ENCODE measurements around the gene CRIP2. TPM values are rescaled to one million over a fixed set of nuclear protein-coding genes. Genes with fewer than 3 reads are reported as not detected.

The CRIP2 gene
- total and polyA plus RNA-seq, 8 donors = 143 to 229 (median 181) TPM

DNA sequence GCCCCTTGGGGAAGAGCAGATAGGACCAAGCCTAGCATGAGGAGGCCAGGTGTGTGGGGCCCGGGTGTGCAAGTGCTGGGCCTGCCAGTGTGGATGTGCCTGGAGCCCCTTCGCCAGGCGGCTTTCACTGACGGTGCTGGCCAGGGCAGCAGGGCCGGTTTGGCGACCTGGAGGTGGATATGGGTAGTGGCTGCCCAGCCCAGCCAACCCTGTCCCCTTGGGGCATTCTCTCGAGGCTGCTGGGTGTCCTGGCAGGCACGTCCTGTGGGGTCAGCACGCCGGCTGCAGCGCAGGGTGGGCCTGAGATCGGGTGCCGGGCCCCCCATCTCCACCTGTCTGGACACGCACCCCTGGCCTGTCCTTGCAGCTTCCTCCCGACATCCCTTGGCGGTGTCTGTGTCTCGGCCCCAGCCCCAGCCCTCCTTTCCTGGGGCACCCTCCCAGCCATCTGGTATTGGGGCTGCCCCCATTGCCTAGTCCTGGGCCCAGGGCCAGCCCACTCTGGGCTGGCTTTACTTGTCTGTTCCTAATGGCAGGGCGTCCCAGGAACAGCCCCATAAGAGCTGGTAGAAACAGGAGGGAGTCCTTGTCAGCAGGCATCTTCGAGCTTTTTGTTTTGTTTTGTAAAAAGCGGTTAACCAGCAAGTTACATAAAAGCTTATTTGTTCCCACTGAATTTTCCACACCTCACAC is 7.2 kb upstream of the CRIP2 start:
- Histone ChIP-seq H3K27ac (no peak overlapping the region), H3K9me3 (no peaks in the 10 kb centered on the region), H3K36me3 (peaks cover 0 to 85% of the 10 kb centered on the region in 2 donors), H3K4me3 (no peak overlapping the region), H3K27me3 (no peaks in the 10 kb centered on the region), H3K4me1 (peaks cover 17 to 32% of the 10 kb centered on the region in 2 donors)
- ATAC-seq (no peak), DNase-seq (no peak)
- TF ChIP-seq, protein P1, sequence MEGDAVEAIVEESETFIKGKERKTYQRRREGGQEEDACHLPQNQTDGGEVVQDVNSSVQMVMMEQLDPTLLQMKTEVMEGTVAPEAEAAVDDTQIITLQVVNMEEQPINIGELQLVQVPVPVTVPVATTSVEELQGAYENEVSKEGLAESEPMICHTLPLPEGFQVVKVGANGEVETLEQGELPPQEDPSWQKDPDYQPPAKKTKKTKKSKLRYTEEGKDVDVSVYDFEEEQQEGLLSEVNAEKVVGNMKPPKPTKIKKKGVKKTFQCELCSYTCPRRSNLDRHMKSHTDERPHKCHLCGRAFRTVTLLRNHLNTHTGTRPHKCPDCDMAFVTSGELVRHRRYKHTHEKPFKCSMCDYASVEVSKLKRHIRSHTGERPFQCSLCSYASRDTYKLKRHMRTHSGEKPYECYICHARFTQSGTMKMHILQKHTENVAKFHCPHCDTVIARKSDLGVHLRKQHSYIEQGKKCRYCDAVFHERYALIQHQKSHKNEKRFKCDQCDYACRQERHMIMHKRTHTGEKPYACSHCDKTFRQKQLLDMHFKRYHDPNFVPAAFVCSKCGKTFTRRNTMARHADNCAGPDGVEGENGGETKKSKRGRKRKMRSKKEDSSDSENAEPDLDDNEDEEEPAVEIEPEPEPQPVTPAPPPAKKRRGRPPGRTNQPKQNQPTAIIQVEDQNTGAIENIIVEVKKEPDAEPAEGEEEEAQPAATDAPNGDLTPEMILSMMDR (IDR thresholded peaks at IDR 0.05) = no peak
- intact Hi-C loops (cut with DNase I) = no loop called here

DNA sequence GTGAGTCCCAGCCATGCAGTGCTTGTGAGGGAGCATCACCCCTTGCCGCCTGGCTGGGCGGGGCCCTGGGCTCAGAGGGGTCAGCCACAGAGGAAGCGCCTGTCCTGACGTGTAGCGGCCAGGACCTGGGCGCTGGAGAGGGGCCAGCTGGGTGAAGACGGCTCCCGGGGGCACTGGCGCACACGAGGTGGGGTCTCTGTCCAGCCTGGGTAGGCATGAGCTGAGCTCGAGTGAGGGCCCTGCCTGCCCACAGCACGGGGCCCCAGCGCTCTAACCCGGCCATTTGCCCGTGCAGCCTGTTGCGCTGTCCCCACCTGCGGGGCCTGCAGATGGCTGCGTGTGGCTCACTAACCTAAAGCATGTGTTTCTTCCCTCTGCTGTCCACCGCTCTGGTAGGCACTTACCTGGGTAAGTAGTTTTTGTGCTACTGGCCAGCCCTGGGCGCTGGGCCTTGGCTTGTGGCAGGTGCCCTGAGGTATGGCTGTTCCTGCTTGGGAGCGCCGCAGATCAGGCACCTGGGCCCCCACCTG is 6.6 kb upstream of the CRIP2 start:
- peaks cover 23 to 39% of the 10 kb centered on the region in 2 donors for H3K4me1 ChIP-seq
- TF ChIP-seq, protein P1 (IDR thresholded peaks at IDR 0.05) = no peak
- DNase-seq (no peak), ATAC-seq (no peak)
- H3K27ac ChIP-seq = peak overlapping the region in 1 of 2 donors; percentile 9
- H3K27me3 ChIP-seq = peaks cover 0 to 6% of the 10 kb centered on the region in 2 donors
- intact Hi-C loops (cut with DNase I) = no loop called here
- no peak overlapping the region for H3K4me3 ChIP-seq
- no peaks in the 10 kb centered on the region for H3K9me3 ChIP-seq
- H3K36me3 ChIP-seq = peaks cover 0 to 79% of the 10 kb centered on the region in 2 donors

DNA sequence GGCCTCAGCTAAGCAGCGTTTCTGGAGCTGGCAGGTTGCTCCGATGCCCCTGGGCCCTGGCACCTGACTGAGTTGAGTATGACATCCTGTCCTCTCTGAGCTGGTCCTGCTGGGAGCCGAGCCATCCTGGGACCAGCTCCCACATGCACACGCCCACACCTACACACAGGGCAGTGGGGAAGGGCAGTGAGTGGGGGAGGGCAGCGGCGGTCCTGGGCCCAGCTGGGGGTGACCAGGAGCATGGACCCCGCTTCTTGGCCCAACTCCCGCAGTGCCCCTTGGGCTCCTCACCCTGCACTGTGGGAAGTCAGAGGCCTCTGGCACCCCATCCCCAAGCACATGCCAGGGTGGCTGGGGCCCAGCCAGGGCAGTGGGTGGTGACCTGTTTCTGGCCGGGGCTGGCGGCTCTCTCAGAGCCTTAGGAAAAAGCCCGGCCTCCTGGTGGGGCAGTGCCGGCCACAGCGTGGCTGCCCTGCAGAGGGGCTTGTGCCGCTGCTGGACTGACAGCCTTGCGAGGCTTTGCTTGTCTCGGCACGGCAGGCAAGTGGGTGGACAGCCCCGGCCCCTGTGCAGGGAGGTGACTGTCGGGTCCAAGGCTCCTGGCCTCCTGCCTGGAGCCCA is 5.9 kb upstream of the CRIP2 start:
- DNase-seq (no peak), ATAC-seq (no peak)
- Histone ChIP-seq H3K27me3 (peaks cover 0 to 13% of the 10 kb centered on the region in 2 donors), H3K27ac (peak overlapping the region in 1 of 2 donors; percentile 9), H3K9me3 (no peaks in the 10 kb centered on the region), H3K36me3 (peaks cover 0 to 71% of the 10 kb centered on the region in 2 donors), H3K4me3 (no peak overlapping the region), H3K4me1 (peaks cover 29 to 46% of the 10 kb centered on the region in 2 donors)
- intact Hi-C loops (cut with DNase I) = no loop called here
- TF ChIP-seq, protein P1 (IDR thresholded peaks at IDR 0.05) = no peak

DNA sequence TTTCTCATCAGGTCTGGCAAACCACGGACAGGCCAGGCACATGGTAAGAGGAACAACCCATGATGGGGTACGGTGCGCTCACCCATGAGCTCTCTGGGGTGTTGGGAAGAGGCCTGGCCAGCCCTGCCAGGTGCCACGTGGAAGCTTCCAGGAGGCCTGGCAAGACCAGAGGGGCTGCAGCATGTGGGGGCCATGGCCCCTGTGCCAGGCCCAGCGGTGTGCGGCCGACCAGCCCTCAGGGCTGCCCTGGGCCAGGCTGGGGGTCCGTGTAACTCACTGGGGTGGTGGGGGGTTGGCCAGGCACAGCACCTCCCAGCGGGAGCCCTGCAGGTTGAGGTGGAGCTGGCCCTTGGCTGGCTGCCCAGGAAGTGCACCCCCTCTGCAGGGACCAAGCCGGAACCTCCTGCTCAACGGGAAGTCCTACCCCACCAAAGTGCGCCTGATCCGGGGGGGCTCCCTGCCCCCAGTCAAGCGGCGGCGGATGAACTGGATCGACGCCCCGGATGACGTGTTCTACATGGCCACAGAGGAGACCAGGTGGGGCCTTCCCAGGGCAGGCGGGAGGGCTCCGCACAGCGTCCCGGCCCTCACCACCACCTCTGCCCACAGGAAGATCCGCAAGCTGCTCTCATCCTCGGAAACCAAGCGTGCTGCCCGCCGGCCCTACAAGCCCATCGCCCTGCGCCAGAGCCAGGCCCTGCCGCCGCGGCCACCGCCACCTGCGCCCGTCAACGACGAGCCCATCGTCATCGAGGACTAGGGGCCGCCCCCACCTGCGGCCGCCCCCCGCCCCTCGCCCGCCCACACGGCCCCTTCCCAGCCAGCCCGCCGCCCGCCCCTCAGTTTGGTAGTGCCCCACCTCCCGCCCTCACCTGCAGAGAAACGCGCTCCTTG is 4.9 kb upstream of the CRIP2 start:
- H3K4me1 ChIP-seq = peaks cover 31 to 51% of the 10 kb centered on the region in 2 donors
- H3K27ac ChIP-seq = no peak overlapping the region
- H3K4me3 ChIP-seq = no peak overlapping the region
- TF ChIP-seq, protein P1 (IDR thresholded peaks at IDR 0.05) = no peak
- no peak for ATAC-seq
- no peaks in the 10 kb centered on the region for H3K9me3 ChIP-seq
- peak in 1 of 4 donors; percentile 76 for DNase-seq
- H3K27me3 ChIP-seq = peaks cover 0 to 21% of the 10 kb centered on the region in 2 donors
- intact Hi-C loops (cut with DNase I) = no loop called here
- H3K36me3 ChIP-seq = peaks cover 0 to 62% of the 10 kb centered on the region in 2 donors

Data from left lung (tissue), 10 donors.